Measurements from ENCODE around the gene RABGAP1L.

- no peak for TF ChIP-seq POLR2A (IDR thresholded peaks at IDR 0.05; ENCODE audit: low read depth, low read length)
- TF ChIP-seq, protein P1, sequence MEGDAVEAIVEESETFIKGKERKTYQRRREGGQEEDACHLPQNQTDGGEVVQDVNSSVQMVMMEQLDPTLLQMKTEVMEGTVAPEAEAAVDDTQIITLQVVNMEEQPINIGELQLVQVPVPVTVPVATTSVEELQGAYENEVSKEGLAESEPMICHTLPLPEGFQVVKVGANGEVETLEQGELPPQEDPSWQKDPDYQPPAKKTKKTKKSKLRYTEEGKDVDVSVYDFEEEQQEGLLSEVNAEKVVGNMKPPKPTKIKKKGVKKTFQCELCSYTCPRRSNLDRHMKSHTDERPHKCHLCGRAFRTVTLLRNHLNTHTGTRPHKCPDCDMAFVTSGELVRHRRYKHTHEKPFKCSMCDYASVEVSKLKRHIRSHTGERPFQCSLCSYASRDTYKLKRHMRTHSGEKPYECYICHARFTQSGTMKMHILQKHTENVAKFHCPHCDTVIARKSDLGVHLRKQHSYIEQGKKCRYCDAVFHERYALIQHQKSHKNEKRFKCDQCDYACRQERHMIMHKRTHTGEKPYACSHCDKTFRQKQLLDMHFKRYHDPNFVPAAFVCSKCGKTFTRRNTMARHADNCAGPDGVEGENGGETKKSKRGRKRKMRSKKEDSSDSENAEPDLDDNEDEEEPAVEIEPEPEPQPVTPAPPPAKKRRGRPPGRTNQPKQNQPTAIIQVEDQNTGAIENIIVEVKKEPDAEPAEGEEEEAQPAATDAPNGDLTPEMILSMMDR (IDR thresholded peaks at IDR 0.05; ENCODE audit: extremely low read depth in 1 of 2, insufficient read depth in 1 of 2, low read depth in 1 of 2, low read length in 2 of 2) = no peak
Measured at GRCh38 chr1:174968750-174969244, 809.5 kb downstream of the RABGAP1L start.

Data from endothelial cell of umbilical vein (primary cell).